T-helper 2 cell treated with Interferon-gamma antibody and Interleukin-4, amounts not matched to agents 100 ng/mL and 5 ng/mL, for 36 hours (primary cell): ENCODE results near the gene CHN2. TPM values are rescaled to one million over a fixed set of nuclear protein-coding genes. Genes with fewer than 3 reads are reported as not detected.

Source experiments
- intact Hi-C: fragments of 100-400 bp; cut with micrococcal nuclease; formaldehyde crosslinking; loops from one replicate; pipeline ENCODE4 v1.15.1; 2023
- total RNA-seq: library from RNA; stranded (reverse); gene quantifications from 2 replicates; pipeline ENCODE4 v1.2.3, GENCODE V29; 2022

The CHN2 gene
- total RNA-seq, 1 donor from 2014 or later = 1.3 TPM

DNA sequence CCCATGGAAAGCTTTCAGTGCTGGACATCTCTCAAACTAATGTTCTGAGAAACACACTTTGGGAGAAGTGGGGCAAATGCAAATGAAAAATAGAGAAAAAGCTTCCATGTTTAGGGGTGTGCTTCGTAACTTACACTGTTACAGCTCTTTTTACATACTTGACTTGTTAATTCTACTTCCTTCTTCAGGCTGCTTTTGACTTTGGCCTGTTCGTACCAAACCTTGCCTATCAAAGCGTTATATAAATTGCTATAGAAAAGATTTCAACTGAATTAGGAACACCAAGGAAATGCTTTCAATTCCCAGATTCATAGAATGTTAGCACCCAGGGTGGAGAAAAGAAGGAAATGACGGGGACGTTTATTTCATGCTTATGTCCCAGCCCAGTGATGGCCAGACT, 228.3 kb downstream of the CHN2 start:
- intact Hi-C loops = no loop called here

DNA sequence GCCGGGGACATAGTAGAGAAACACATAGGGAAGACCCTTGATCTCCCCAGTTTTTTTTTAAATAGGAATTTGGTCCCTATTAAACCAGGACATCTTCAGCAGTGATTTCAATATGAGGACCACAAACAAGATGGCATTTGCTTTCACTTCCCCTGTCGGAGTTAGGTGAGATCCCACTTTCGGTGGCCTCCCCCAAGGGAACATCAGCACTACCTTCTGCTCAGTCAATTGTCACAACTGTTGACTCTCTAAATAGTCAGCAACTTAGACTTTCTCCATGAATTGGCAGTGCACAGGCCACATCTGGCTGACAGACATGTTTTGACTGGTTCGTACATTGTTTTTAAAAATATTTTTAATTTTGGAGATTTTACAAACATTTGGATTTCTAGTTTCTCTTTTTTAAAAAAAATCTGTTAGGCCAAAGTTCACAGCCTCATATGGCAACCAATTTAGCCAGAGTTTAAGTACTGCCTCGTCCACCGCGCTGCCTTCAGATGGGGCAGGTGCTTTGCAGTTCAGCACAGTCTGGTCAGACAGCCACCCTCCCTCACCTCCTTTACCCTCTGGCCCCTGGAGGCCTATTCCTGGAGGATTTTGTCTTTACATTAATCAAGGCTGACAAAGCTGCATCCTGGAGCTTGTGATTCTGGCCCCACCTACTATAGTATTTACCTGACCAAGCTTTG, 229.9 kb downstream of the CHN2 start:
- intact Hi-C loops = no loop called here

DNA sequence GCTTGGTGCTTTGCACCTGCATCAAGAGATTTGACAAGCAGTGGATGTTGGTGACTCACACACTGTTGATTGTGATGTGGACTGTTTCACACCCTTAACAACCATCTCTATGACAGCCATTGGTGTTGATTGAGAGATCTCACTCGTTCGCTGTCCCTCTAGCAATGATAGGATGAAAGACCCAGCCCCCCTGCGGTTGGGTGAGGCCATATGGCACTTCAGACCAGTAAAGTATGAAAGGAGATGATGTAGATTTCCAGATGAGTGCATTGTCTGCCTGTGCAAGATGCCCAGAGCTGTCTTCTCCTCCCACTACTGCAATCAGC, 230.4 kb downstream of the CHN2 start:
- intact Hi-C loops = no loop called here

DNA sequence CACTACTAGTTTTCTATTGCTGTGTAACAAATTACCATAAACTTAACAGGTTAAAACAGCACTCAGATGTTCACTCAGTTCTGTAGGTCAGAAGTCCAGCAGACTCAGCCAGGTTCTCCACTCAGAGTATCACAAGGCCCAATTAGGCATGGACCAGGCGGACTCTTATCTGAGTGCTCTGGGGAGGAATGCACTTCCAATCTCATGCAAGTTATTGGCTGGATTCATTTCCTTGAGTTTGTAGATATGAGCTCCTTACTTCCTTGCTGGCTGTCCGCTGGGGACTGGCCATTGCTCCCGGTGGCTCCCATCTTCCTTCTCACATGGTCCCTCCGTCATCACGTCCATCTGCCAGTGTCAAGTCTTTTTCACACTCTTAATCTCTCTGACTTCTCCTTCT, 232.0 kb downstream of the CHN2 start:
- intact Hi-C loops = no loop called here

DNA sequence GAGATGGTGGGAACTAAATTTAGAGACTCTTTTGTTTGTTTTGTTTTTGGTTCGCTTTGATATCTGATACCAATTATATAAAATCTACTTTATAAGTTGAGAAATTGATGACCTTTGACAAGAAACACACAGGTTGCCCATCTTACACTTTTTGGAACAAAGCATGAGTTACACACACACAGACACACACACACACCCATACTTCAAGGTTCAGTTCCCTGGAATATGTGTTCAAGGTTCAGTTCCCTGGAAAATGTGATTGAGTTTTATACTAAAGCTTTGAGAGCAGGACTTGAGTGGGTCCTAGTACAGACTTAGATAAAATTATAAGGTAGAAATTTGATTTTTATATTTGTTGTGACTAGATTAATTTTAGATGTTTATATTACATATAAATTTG, 234.8 kb downstream of the CHN2 start:
- intact Hi-C loops = no loop called here

DNA sequence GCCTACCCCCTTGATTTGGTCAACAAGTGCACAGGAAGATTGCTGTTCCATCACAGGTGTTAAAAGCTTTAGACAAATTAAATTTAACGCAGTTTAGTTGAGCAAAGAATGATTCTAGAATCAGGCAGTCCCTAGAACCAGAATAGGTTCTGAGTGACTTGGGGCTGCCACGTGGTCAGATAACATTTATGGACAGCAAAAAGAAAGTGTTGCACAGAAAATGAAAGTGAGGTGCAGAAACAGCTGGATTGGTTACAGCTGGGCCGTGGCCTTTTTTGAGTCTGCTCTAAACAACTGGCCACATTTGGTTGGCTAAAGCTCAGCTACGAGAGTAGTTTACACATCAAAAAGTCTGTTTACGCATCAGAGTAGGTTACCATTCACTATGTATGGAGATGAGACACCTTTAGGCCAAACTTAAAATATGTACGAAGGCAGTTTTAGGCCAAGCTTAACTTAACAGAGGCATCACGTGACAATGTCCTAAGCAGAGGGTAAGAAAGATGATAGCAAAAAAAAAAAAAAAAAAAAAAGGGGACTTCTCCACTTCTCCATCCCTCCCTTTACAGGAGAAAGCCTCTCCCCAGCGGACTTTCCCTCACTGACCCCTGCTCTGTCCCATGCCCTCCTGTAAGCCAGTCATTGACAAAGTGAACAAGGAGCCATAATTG, 235.8 kb downstream of the CHN2 start:
- intact Hi-C loops = no loop called here

DNA sequence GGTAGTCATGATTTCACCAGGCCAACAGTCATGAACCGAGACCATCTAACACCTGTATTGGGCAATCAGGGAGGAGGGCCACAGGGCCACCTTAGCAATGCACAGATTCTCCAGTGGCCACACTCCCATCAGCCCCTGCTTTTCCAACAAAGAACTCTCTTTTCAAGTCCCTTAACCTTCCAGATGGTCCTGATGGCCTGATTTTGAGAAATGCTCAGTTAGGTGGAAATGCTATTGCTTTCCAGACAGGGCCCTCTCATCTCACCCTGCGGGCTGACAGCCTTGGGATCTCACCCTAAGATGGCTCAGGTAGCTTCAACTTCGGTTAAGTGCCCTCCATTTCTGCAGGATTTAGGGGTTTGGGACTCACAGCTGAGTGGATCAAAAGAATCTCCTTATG, 237.1 kb downstream of the CHN2 start:
- intact Hi-C loops = no loop called here

DNA sequence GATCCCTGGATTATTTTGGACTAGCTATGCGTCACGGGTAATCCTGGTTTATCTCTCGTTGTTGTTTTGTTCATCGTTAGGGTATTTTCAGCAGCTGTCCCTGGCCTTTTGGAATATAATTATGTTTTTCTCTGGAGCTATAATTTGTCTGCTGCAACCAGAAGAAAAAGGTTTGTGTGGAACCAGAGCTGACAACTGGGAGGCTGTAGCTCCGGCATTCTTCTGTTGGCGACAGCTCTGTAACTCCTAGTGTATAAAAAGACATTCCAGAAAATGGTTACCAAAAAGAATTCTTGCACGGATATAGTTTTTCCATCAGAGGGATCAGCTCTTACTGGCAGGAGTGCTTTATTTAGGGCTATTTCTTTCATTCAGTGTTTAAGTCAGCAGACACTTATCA, 238.1 kb downstream of the CHN2 start:
- intact Hi-C loops = no loop called here

DNA sequence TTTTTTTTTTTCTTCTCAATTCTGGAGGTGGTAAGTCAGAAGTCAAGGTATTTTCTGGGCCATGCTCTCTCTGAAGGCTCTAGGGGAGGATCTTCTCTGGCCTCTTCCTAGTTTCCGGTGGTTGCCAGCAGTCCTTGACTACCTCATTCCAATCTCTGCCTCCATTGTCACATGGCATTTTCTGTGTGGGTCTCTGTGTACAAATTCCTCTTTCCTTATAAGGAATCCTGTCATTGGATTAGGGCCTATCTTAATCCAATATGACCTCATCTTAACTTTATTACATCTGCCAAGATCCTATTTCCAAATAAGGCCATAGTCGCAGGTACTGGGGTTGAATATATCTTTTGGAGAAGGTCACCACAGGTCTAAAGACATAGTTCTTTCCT, 239.8 kb downstream of the CHN2 start:
- intact Hi-C loops = no loop called here

DNA sequence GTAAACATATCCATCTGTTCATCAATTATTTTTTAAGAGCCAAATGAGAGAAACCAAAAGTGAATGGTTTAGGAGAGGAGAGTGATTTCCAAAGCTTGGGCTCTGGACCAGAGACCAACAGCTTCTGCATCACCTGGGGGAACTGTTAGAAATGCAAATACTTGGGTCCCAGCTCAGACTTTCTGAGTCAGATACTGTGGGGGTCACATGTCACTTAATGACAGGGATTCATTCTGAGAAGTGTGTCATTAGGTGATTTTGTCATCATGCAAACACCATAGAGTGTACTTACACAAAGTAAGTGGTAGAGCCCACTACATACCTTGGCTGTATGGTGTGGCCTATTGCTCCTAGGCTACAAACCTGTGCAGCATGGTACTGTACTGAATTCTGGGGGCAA, 240.6 kb downstream of the CHN2 start:
- intact Hi-C loops = no loop called here

DNA sequence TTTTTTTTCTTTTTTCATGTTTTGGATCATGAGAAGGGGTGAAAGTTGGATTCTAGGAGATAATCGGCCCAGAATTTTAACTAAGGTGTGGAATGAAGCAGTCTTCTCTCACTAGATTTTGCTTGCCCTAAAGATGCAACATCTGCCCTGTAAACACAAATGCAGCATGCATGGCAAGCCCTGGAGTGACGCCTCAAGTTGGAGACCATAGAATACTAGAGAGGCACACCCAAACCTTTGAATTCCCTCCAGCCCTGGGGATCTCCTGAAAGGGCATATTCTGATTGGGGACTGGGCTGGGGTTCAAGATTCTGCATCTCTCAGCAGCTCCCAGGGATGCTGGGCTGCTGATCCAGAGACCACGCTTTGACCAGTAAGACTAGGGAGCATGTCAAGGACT, 241.3 kb downstream of the CHN2 start:
- intact Hi-C loops = no loop called here

DNA sequence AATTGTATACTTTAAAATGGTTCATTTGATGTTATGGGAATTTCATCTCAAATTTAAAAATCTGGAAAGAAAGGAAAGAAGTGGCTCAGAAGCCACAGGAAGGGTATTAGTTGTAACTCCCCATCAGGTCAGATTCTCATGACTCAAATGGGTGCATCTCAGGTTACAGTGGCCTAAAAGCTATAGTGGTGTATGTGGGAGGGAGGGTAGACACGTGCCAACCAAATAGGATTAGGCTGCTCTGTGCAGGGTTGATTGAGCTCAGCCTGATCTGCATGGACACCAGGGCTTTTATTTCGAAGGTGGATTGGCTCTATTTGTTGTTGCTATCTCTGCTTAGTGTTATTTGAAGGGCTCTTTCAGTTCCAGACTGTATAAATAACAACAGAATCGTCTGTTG, 247.6 kb downstream of the CHN2 start:
- intact Hi-C loops = no loop called here

DNA sequence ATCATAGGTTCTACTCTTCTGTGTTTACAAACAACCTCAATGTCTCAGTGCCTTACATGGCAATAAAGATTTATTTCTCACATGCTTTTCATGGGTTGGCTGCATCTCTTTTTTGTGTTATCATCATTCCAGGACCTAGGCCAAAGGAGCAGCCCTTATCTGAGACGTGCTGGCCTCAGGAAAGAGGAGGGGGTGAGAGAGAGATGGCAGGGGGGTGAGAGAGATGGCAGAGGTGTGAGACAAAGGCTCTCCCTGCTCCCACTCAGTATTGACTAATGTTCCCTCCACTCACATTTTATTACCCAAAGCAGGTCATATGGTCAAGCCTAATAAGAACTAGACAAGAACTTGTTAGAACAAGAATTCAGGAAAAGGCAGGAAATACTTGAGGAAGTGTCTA, 249.0 kb downstream of the CHN2 start:
- intact Hi-C loops = no loop called here

DNA sequence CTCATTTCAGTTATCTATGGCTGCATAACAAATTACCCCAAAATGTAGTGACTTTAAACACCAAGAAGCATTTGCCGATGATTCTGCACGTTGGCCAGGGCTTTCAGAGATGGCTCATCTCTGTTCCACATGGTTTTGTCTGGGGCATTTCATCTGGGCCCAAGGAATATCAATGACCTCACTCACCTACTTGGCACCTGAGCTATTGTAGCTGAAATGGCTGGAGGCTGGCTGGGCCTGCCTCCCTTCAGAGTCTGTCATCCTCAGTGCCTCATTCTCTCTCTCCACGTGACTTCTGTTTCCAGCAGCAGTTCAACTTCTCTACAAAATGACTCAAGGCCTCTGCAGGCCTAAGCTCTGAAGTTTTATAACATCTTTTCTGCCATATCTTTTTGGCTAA, 249.7 kb downstream of the CHN2 start:
- intact Hi-C loops = no loop called here

DNA sequence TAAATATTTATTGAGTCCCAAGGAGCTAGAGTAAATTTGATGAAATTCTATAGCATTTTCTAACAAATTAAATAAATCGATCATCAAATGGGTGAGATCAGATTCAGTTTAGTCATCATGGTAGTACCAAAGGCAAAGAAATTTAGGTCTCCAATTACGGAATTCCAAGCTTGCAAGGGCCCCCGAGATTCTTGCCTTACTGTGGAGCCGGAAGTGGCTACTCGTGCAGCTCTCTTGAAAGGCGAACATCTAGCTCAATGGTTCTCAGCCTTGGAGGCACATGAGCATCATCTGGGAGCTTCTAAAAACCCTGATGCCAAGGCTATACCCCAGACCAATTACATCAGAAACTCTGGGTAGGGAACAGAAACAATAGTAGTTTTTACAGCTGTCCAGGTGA, 251.2 kb downstream of the CHN2 start:
- intact Hi-C loops = no loop called here

DNA sequence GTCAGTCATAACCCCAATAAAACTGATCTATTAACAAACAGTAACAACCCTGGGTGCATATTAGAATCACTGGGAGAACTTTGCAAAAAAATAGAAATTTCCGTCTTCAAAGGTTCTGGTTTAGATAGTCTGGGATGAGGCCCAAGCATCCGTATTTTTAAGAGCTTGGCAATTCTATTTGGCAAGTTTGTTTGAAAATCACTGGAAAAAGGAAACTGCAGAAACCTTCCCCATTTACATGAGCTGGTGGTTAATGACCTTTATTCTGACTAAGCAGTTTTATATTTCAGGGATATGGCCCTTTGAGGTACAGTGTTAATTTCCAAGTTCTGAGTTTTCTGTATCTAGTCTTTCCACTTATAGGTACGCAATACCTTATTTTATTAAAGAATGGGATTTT, 253.3 kb downstream of the CHN2 start:
- intact Hi-C loops = no loop called here

DNA sequence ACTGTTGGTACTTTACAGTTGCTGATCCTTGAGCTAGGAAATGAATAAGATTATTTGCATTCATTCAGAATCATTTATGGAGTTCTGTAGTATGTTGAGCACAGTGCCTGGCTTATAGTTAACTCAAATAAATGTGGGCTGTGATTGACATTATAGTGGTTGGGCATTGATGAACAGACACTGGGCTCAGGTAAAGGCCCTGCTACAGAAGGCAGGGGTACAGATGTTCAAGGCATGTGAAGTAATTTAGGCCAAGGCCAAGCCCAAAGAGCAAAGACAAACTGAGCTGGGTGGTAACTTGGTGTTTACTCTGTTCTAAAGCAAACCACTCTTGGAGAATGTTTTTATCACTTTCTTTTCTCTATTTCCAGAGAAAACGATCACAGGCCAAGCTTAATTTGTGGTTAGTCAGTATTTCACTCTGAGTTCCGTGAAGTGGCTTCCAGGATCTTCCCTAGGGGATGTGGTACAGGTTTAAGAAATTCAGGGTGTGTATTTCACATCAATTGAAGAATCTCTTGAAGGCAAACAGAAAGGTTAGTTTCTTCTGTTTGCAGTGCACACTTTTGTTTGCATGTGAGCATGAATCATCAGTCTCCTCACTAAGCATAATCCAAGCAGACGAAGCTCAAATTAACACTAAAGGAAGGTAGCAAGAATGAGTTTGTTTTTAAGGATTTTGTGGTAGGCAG, 255.1 kb downstream of the CHN2 start:
- intact Hi-C loops = no loop called here

DNA sequence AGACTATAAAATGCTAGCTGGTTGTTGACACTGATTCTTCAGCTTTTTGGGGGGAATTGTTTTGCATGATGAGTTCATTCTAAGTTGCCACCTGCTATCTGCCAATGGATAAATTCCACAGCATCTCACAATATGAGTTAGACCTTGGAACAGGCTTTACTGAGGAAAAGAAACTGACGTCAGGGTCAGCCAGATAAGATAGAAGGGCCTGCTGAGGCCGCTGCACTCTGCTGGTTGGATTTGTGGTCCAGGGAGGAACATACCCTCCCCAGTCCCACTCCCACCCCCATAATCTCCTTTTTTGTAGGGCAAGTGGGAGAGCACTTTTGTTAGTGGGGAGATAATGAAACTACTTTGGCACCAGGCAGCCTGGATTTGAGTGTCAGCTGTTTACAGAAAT, 258.4 kb downstream of the CHN2 start:
- intact Hi-C loops = no loop called here

DNA sequence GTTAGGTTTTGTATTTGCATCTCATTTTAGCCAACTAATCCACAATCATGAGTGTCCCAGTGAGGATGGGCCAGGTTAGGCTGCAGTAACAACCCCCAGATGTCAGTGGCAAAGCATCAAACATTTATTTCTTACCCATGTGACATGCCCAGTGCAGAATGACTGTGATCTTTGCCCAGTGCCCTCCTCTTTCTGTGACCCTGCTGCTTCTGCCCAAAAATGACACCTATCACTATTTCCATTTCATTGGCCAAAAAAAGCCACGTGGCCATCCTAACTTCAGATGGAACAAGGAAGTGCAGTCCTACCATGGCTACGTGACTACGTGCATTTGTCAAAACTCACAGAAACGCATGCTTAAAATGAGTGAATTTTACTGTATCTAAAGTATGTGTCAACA, 259.9 kb downstream of the CHN2 start:
- intact Hi-C loops = no loop called here

DNA sequence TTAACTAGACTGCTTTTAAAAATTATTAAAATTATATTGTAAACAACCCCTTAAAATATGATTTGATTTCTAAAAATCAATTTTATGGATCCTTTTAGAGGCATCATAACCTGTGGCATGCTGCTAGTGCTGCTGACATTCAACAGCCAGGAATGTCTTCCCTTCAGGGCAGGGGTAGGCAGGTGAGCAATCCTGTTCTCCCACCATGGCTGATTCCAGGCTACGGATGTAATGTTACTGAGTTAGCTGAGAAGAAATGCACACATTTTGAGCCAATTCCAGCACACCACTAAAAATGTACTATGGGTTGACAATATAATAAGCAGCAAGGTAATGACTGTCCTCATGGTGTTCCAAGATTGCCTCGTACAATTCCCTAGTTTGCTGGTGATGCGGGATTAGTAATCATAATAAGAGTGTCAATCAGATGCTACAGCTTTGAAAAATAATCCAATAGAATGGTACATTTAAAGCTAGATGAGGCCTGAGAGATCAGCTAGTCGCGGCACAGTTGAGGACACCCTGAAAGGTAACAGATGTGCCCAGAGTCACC, 260.4 kb downstream of the CHN2 start:
- intact Hi-C loops = no loop called here

DNA sequence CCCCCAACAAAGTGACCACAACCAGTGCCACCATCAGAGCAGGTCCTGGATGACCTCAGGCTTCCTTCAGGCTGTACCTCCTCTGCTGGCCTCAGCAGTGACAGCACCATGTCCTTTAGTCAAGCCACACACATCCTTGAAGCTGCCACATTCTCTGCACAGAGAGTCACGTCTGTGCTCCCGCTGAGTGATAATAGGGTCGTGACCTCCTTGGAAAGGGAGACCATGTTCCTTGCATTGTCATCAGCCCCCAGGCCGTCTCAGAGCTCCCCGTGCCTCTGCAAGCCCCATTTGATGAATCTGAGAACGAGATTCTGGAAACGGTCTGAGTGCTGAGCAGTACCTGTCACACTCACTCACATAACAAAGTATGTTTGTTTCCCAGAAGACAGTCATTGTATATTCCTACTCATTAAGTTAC, 262.6 kb downstream of the CHN2 start:
- intact Hi-C loops = no loop called here

DNA sequence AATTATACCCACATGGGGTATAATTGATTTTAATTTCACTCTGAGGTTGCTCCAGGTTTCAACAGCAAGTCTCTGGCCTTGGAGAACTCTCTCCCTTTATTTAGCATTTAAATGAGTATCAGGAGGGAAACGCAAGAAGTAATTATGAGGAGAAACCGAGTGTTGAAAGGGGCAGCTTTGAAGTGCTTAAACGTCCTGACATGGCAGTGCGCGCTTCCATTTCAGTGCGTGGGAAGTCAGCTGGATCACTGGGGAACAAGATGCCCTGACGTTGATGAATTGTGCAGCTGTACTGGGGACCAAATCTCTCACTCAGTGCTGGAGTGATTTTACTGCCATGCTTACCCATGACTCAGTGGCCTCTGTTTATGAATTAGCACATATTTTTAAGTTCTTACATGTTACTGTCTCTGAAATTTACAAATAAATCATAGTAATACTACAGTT, 263.0 kb downstream of the CHN2 start:
- intact Hi-C loops = no loop called here

DNA sequence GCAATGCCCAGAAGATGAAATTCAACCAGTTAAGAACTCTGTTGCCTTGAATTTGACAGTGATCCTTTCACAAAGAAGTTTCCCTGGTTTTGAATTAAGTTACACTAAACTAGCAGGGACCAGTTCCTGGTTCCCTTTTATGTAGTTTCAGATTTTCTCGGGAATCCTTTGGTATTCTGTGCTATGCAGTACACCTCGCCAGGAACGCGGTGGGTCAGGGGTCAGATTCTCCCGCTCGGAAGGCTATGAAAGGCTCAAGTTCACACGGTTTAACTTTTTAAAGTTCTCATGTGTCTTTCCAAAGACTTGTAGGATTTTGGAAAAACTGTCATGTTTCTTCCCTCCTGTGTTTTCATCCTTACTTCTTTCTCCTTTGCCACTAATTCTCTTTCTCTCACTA, 264.4 kb downstream of the CHN2 start:
- intact Hi-C loops = no loop called here
